Stimulated activated CD4-positive, alpha-beta T cell treated with anti-CD3 and anti-CD28 coated beads, TNF-alpha, amount 100 ng/mL, for 1 hour (primary cell): Measurements from ENCODE around the gene GARNL3.

Experiments
- DNase-seq, 3 donors: peaks; one replicate each; pipeline ENCODE4 v3.0.0-alpha.2; 2020; ENCODE audit warnings: low read depth in 3 of 3, low spot score in 1 of 3

Gene GARNL3

GRCh38 chr9:127308652-127309434 is 44.3 kb downstream of the GARNL3 start:
- DNase-seq: no peak

- no peak for DNase-seq
These were observed 45.1 kb downstream of the GARNL3 start for GRCh38 chr9:127309715-127310114.

- DNase-seq: no peak
These were observed 46.7 kb downstream of the GARNL3 start for GRCh38 chr9:127311239-127311741.

- DNase-seq: no peak
These were observed 48.5 kb downstream of the GARNL3 start for GRCh38 chr9:127313042-127313560.

GRCh38 chr9:127314911-127315310 is 50.3 kb downstream of the GARNL3 start:
- DNase-seq: no peak

- no peak for DNase-seq
These were observed 52.2 kb downstream of the GARNL3 start for GRCh38 chr9:127316586-127317323.

- no peak for DNase-seq
These were observed 54.1 kb downstream of the GARNL3 start for GRCh38 chr9:127318651-127319167.

GRCh38 chr9:127319366-127320114 is 55.0 kb downstream of the GARNL3 start:
- no peak for DNase-seq

- DNase-seq: no peak
These were observed 55.5 kb downstream of the GARNL3 start for GRCh38 chr9:127320115-127320378.

GRCh38 chr9:127323393-127323792 is 58.8 kb downstream of the GARNL3 start:
- DNase-seq: no peak

GRCh38 chr9:127330501-127330900 is 65.9 kb downstream of the GARNL3 start:
- no peak for DNase-seq

- DNase-seq: no peak
These were observed 68.9 kb downstream of the GARNL3 start for GRCh38 chr9:127333221-127334064.

- DNase-seq: no peak
These were observed 70.2 kb downstream of the GARNL3 start for GRCh38 chr9:127334725-127335124.

GRCh38 chr9:127336086-127336485 is 71.5 kb downstream of the GARNL3 start:
- no peak for DNase-seq

- no peak for DNase-seq
These were observed 72.2 kb downstream of the GARNL3 start for GRCh38 chr9:127336506-127337352.

- DNase-seq: no peak
These were observed 76.1 kb downstream of the GARNL3 start for GRCh38 chr9:127340721-127341120.

GRCh38 chr9:127341152-127341551 is 76.6 kb downstream of the GARNL3 start:
- no peak for DNase-seq

GRCh38 chr9:127344368-127345000 is 79.9 kb downstream of the GARNL3 start:
- no peak for DNase-seq

GRCh38 chr9:127345566-127345965 is 81.0 kb downstream of the GARNL3 start:
- no peak for DNase-seq
